ENCODE results near the gene UGT2B15.
"Not testable (repeated sequence)": the region's sequence is repeated elsewhere in the genome, so short reads cannot be mapped to it uniquely, and the experiment has no call there.

GRCh38 chr4:68656445-68656973 is 13.9 kb downstream of the UGT2B15 start:
- TF ChIP-seq, protein P1, sequence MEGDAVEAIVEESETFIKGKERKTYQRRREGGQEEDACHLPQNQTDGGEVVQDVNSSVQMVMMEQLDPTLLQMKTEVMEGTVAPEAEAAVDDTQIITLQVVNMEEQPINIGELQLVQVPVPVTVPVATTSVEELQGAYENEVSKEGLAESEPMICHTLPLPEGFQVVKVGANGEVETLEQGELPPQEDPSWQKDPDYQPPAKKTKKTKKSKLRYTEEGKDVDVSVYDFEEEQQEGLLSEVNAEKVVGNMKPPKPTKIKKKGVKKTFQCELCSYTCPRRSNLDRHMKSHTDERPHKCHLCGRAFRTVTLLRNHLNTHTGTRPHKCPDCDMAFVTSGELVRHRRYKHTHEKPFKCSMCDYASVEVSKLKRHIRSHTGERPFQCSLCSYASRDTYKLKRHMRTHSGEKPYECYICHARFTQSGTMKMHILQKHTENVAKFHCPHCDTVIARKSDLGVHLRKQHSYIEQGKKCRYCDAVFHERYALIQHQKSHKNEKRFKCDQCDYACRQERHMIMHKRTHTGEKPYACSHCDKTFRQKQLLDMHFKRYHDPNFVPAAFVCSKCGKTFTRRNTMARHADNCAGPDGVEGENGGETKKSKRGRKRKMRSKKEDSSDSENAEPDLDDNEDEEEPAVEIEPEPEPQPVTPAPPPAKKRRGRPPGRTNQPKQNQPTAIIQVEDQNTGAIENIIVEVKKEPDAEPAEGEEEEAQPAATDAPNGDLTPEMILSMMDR (IDR thresholded peaks at IDR 0.05) = not testable (repeated sequence)
- TF ChIP-seq POLR2AphosphoS5, POLR2A, EP300 (IDR thresholded peaks at IDR 0.05): not testable (repeated sequence)
